ENCODE measurements around the gene CCDC13. TPM values are rescaled to one million over a fixed set of nuclear protein-coding genes. Genes with fewer than 3 reads are reported as not detected.

CCDC13 gene
- total and polyA plus RNA-seq, 2 experiments from 2014 or later = 0.22 to 1.1 TPM

DNA sequence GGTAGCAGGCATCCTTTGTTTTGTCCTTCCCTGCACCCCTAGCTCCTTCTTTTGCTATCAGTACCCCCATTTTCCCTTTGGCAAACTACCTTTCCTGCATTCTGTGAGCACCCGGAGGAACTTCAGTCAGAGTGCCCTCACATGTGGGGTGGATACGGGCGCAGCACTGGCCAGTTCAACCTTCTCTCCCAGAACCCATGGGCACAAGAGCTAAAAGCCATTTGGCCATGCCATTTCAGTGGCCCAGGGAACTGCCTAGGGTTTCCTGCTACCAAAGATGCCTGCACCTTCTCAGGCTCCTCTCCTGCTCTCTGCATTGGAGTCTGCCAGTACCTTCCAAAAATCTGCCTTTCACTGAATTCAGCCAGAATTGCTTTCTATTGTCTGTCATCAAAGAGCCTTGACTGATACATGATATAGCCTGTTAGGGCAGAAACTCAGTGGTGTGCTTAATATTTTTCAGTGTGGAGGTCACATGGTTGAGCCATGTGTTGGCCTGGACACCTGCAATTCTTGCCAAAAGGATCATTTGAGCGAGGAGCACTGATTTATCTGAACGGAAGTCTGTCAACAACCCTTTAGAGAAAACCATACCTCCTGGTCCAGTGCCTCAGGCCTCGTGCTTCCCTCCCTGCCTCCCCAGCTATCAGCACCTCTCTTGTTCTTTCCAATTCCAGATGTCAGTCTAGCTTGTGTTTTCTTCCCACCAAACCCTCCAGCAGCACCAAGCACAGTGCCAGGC, 43.5 kb downstream of the CCDC13 start:
- no peak overlapping the region for H3K27ac ChIP-seq
- H3K4me3 ChIP-seq = no peak overlapping the region
- WGBS, 2 experiments (ENCODE audit: low coverage in 1 of 2, low lambda C conversion rate in 2 of 2, missing lambda C conversion rate in 2 of 2) = 40 to 47% methylated on average over 6 of the region's 6 CpGs
- no peaks in the 10 kb centered on the region for H3K36me3 ChIP-seq (ENCODE audit: low read depth)
- H3K79me2 ChIP-seq (ENCODE audit: insufficient read depth) = no peaks in the 10 kb centered on the region
- no peak overlapping the region for H3K4me2 ChIP-seq (ENCODE audit: unreplicated experiment)
- no peaks in the 10 kb centered on the region for H3F3A ChIP-seq (ENCODE audit: insufficient read depth)
- in situ Hi-C loops (cut with MboI) = no loop called here
- DNase-seq = no peak
- no peak overlapping the region for H2AFZ ChIP-seq
- no peak overlapping the region for H3K9ac ChIP-seq
- H3K9me2 ChIP-seq (ENCODE audit: insufficient read depth) = no peaks in the 10 kb centered on the region
- no peaks in the 10 kb centered on the region for H3K27me3 ChIP-seq (replicated peaks; ENCODE audit: insufficient read depth)
- H3K4me1 ChIP-seq (ENCODE audit: insufficient read depth) = no peaks in the 10 kb centered on the region
- no peak for TF ChIP-seq EZH2phosphoT487 (IDR thresholded peaks at IDR 0.05; ENCODE audit: insufficient read depth, low read depth)
- TF ChIP-seq EZH2 (IDR thresholded peaks at IDR 0.05; ENCODE audit: insufficient read depth, poor library complexity, severe bottlenecking) = no peak
- H4K20me1 ChIP-seq (ENCODE audit: insufficient read depth) = no peaks in the 10 kb centered on the region
- no peaks in the 10 kb centered on the region for H3K9me3 ChIP-seq (ENCODE audit: low read depth)

DNA sequence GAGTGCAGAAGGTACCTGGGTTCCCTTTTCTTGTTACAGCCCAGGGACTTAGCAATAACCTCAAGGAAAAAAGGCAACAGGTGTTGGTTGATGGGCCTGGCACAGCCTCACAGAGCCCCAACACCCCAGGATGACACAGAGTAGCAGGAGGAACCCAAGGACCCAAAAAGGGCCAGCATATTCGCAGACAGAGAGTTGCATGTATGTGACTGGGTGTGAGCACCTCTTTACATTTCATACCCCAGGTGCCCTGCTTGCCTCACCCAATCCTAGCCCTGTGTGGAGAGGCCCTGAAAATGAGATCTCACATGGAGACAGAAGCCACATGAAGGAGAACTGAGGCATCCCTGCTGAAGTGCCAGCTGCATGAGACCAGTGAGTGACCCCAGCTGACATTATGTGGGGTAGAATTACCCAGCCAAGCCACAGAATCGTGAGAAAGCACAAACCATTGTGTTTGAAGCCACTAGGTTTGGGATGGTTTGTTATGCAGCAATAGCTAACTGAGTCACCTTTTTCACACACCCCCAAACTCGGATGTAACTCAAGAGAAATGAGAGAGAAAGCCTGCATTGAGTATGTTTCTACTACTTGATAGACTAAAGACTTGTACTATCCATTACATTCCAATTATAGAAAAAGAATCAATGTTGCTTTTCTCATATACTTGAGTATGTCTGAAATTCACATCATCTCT, 44.2 kb downstream of the CCDC13 start:
- no peak overlapping the region for H3K9ac ChIP-seq
- H3K4me1 ChIP-seq (ENCODE audit: insufficient read depth) = no peaks in the 10 kb centered on the region
- H3F3A ChIP-seq (ENCODE audit: insufficient read depth) = no peaks in the 10 kb centered on the region
- no peaks in the 10 kb centered on the region for H4K20me1 ChIP-seq (ENCODE audit: insufficient read depth)
- H3K4me3 ChIP-seq = no peak overlapping the region
- no peaks in the 10 kb centered on the region for H3K9me3 ChIP-seq (ENCODE audit: low read depth)
- H3K9me2 ChIP-seq (ENCODE audit: insufficient read depth) = no peaks in the 10 kb centered on the region
- no peaks in the 10 kb centered on the region for H3K27me3 ChIP-seq (replicated peaks; ENCODE audit: insufficient read depth)
- in situ Hi-C loops (cut with MboI) = no loop called here
- no peak overlapping the region for H2AFZ ChIP-seq
- no peaks in the 10 kb centered on the region for H3K36me3 ChIP-seq (ENCODE audit: low read depth)
- H3K4me2 ChIP-seq (ENCODE audit: unreplicated experiment) = no peak overlapping the region
- no peak for DNase-seq
- 54 to 57% methylated on average over 3 of the region's 3 CpGs for WGBS, 2 experiments (ENCODE audit: low coverage in 1 of 2, low lambda C conversion rate in 2 of 2, missing lambda C conversion rate in 2 of 2)
- no peak overlapping the region for H3K27ac ChIP-seq
- TF ChIP-seq EZH2phosphoT487 (IDR thresholded peaks at IDR 0.05; ENCODE audit: insufficient read depth, low read depth) (no peak), EZH2 (IDR thresholded peaks at IDR 0.05; ENCODE audit: insufficient read depth, poor library complexity, severe bottlenecking) (no peak)
- H3K79me2 ChIP-seq (ENCODE audit: insufficient read depth) = no peaks in the 10 kb centered on the region

DNA sequence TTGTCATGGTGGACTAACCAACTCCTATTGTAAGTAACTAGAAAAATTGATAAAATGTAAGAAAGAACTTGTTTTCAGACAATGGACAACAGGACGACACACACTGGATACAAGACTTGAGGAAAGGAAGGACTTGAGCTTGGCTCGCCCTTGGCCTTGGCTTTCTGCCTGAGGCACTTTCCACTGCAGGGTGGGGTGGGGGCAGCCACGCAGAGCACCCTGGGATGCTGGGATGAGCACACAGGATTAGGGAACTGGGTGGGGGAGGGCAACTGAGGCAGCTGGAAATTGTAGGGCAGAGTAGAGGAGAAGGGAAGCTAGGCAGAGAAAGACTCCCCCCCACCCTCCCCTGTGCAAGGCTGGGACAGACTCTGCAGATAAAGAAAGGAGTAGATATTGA, 45.0 kb downstream of the CCDC13 start:
- Histone ChIP-seq H3K9me2 (ENCODE audit: insufficient read depth) (no peaks in the 10 kb centered on the region), H3K27me3 (replicated peaks; ENCODE audit: insufficient read depth) (no peaks in the 10 kb centered on the region), H3K27ac (no peak overlapping the region), H3K79me2 (ENCODE audit: insufficient read depth) (no peaks in the 10 kb centered on the region), H3K9ac (no peak overlapping the region), H3F3A (ENCODE audit: insufficient read depth) (no peaks in the 10 kb centered on the region), H3K4me1 (ENCODE audit: insufficient read depth) (no peaks in the 10 kb centered on the region), H3K4me2 (ENCODE audit: unreplicated experiment) (no peak overlapping the region), H4K20me1 (ENCODE audit: insufficient read depth) (no peaks in the 10 kb centered on the region), H2AFZ (no peak overlapping the region), H3K9me3 (ENCODE audit: low read depth) (no peaks in the 10 kb centered on the region), H3K36me3 (ENCODE audit: low read depth) (no peaks in the 10 kb centered on the region), H3K4me3 (no peak overlapping the region)
- no peak for DNase-seq
- WGBS, 2 experiments (ENCODE audit: low coverage in 1 of 2, low lambda C conversion rate in 2 of 2, missing lambda C conversion rate in 2 of 2) = 3 to 15% methylated on average over 3 of the region's 3 CpGs
- no peak for TF ChIP-seq EZH2phosphoT487 (IDR thresholded peaks at IDR 0.05; ENCODE audit: insufficient read depth, low read depth)
- no peak for TF ChIP-seq EZH2 (IDR thresholded peaks at IDR 0.05; ENCODE audit: insufficient read depth, poor library complexity, severe bottlenecking)
- in situ Hi-C loops (cut with MboI) = no loop called here

DNA sequence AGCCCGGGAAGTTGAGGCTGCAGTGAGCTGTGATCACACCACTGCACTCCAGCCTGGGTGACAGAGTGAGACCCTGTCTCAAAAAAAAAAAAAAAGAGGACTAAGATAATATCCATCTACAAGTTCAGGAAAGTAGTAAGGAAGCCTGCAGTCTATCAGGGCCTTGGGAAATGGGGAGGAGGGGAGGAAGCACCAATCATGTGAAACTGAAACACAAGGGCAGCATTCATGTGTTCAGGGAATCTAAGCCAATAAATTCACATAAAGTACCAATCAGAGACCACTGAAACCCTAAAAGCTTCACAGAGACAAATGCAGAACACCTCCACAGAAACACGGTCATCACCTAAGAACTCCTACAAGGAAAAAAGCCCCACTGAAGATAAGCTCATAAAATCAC, 47.6 kb downstream of the CCDC13 start:
- DNase-seq = no peak
- WGBS, 2 experiments (ENCODE audit: low coverage in 1 of 2, low lambda C conversion rate in 2 of 2, missing lambda C conversion rate in 2 of 2) = 71 to 83% methylated on average over 2 of the region's 2 CpGs
- Histone ChIP-seq H3K4me3 (no peak overlapping the region), H3F3A (ENCODE audit: insufficient read depth) (no peaks in the 10 kb centered on the region), H2AFZ (no peak overlapping the region), H3K27me3 (replicated peaks; ENCODE audit: insufficient read depth) (peaks cover 8% of the 10 kb centered on the region), H3K36me3 (ENCODE audit: low read depth) (no peaks in the 10 kb centered on the region), H3K79me2 (ENCODE audit: insufficient read depth) (no peaks in the 10 kb centered on the region), H4K20me1 (ENCODE audit: insufficient read depth) (no peaks in the 10 kb centered on the region), H3K9ac (no peak overlapping the region), H3K4me1 (ENCODE audit: insufficient read depth) (no peaks in the 10 kb centered on the region), H3K9me3 (ENCODE audit: low read depth) (no peaks in the 10 kb centered on the region), H3K4me2 (ENCODE audit: unreplicated experiment) (no peak overlapping the region), H3K27ac (no peak overlapping the region), H3K9me2 (ENCODE audit: insufficient read depth) (no peaks in the 10 kb centered on the region)
- TF ChIP-seq EZH2 (IDR thresholded peaks at IDR 0.05; ENCODE audit: insufficient read depth, poor library complexity, severe bottlenecking) (no peak), EZH2phosphoT487 (IDR thresholded peaks at IDR 0.05; ENCODE audit: insufficient read depth, low read depth) (no peak)
- in situ Hi-C loops (cut with MboI) = no loop called here

Measured in GM23248 (cell line).